HG02938 (cell line): ENCODE results near the gene ZGRF1.
A peak's percentile ranks its signal among the peaks of the same experiment; 100 is the strongest.
"Not testable (repeated sequence)": the region's sequence is repeated elsewhere in the genome, so short reads cannot be mapped to it uniquely, and the experiment has no call there.

Source experiments
- ATAC-seq: cut with Tn5 transposase; IDR thresholded peaks from one replicate; pipeline ENCODE4 v1.9.1; 2021; ENCODE audit warnings: mild to moderate bottlenecking, moderate library complexity; ENCODE audit not compliant: unreplicated experiment

The ZGRF1 gene

GRCh38 chr4:112636688-112637551 lies at the start of gene ZGRF1, which contains the start of gene LARP7:
Gene ZGRF1, minus strand, starts transcription at chr4:112636909. Its CDS starts 3,733 bp downstream, at chr4:112633176.
Gene LARP7, plus strand, starts transcription at chr4:112637143. Its CDS starts 7,527 bp downstream, at chr4:112644670.
- ATAC-seq: peak; percentile 86

- no peak for ATAC-seq
These were observed 44.3 kb upstream of the ZGRF1 start for GRCh38 chr4:112680996-112681395.

GRCh38 chr4:112677519-112678091 lies 40.9 kb upstream of the ZGRF1 start:
- ATAC-seq: no peak

GRCh38 chr4:112674376-112674775 lies 37.7 kb upstream of the ZGRF1 start:
- no peak for ATAC-seq

- ATAC-seq: no peak
These were observed 37.0 kb upstream of the ZGRF1 start for GRCh38 chr4:112673686-112674085.

GRCh38 chr4:112673076-112673475 lies 36.4 kb upstream of the ZGRF1 start:
- ATAC-seq: no peak

- ATAC-seq: no peak
These were observed 31.4 kb upstream of the ZGRF1 start for GRCh38 chr4:112668131-112668530.

GRCh38 chr4:112664611-112665010 lies 27.9 kb upstream of the ZGRF1 start:
- ATAC-seq: no peak

- not testable (repeated sequence) for ATAC-seq
These were observed 19.4 kb upstream of the ZGRF1 start for GRCh38 chr4:112656115-112656514.

GRCh38 chr4:112655270-112655669 lies 18.6 kb upstream of the ZGRF1 start:
- no peak for ATAC-seq

- ATAC-seq: no peak
These were observed 15.5 kb upstream of the ZGRF1 start for GRCh38 chr4:112652216-112652615.

- no peak for ATAC-seq
These were observed 14.9 kb upstream of the ZGRF1 start for GRCh38 chr4:112651641-112652040.

- no peak for ATAC-seq
These were observed 13.6 kb upstream of the ZGRF1 start for GRCh38 chr4:112650332-112650731.

- no peak for ATAC-seq
These were observed 12.3 kb upstream of the ZGRF1 start for GRCh38 chr4:112649055-112649408.

GRCh38 chr4:112648263-112649054 lies 11.8 kb upstream of the ZGRF1 start:
- no peak for ATAC-seq

- no peak for ATAC-seq
These were observed 11.1 kb upstream of the ZGRF1 start for GRCh38 chr4:112647785-112648184.

- no peak for ATAC-seq
These were observed 10.2 kb upstream of the ZGRF1 start for GRCh38 chr4:112646632-112647537.

- ATAC-seq: no peak
These were observed 9.0 kb upstream of the ZGRF1 start for GRCh38 chr4:112645541-112646329.
